GM20000 (cell line): ENCODE results near the gene ZC3H4.

Experiments
- DNase-seq: peaks from one replicate; pipeline ENCODE4 v3.0.0; 2012; ENCODE audit warnings: low spot score
- CTCF ChIP-seq: IDR thresholded peaks from 2 replicates; pipeline ENCODE4 v1.5.1; 2012; ENCODE audit warnings: mild to moderate bottlenecking, control low read depth; ENCODE audit errors: extremely low read depth, missing control alignments

ZC3H4 gene

DNA sequence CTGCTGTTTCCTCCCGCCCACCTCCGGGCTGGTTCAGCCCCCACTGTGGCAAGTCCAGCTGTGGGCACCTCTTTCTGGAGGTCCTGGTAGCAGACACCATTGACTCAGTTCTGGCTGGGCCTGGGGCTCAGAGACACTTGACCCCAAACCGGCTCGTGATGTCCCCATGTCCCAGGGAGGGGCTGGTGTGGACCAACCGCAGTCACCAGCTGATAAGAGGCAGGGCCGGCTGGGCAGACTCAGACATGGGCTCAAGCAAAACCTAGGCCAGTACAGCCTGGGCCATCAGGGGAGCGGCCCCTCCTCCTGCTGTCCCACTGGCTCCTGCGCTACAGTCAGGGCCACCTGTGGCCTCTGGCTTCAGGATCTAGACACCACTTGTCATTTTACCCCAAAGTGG is 45.3 kb downstream of the ZC3H4 start:
- no peak for DNase-seq
- TF ChIP-seq CTCF, result no peak

- no peak for TF ChIP-seq CTCF
- no peak for DNase-seq
Measured at GRCh38 chr19:47067215-47067847, 46.2 kb downstream of the ZC3H4 start.

- DNase-seq, result no peak
- TF ChIP-seq CTCF, result no peak
Measured at GRCh38 chr19:47066376-47067214, 47.0 kb downstream of the ZC3H4 start.

GRCh38 chr19:47065242-47065641 is 48.3 kb downstream of the ZC3H4 start:
- DNase-seq, result no peak
- TF ChIP-seq CTCF, result no peak

DNA sequence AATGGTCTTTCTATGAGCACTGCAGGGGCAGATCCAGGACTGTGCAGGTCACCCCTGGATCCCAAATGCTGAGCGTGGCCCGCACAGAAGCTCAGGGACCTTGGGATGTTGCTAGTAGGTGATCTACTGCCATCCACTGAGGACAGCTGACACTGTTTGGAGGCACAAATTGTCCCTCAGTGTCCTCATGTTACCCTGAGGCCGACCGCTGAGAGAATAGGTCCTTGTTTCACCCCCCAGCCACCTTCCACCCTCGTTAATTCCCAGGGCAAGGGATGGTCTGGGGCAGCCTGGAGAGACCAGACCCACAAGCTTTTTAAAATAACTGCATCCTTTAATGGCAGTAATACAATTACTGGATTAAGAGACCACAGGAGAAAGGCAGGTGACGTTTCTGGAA is 49.7 kb downstream of the ZC3H4 start:
- no peak for DNase-seq
- TF ChIP-seq CTCF, result no peak

GRCh38 chr19:47058621-47059022 is 55.0 kb downstream of the ZC3H4 start:
- TF ChIP-seq CTCF, result no peak
- DNase-seq, result no peak

DNA sequence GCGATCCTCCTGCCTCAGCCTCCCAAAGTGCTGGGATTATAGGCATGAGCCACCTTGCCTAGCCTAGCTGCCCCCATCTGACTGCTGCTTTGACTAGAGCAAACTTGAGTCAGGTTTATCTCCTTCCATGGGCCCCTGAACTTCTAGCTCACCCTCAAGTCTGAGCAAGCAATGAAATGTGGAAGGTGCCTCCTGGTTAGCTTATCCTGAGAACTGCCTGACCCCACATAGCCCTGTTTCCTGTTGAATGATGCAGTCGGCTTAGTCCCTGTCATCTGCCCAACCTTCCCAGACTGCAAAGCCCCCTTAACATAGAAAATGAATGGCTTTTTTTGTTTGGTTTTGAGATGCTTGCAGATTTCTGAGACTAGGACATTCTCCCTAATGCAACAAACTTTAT is 56.2 kb downstream of the ZC3H4 start:
- TF ChIP-seq CTCF, result no peak
- no peak for DNase-seq
